T-helper 22 cell (primary cell): Measurements from ENCODE around the gene PTRH2.
A peak's percentile ranks its signal among the peaks of the same experiment; 100 is the strongest.
"Not testable (repeated sequence)": the region's sequence is repeated elsewhere in the genome, so short reads cannot be mapped to it uniquely, and the experiment has no call there.

ENCODE experiments used
- DNase-seq: peaks from one replicate; pipeline ENCODE4 v3.0.0-alpha.2; 2020; ENCODE audit warnings: low read depth

PTRH2 gene

GRCh38 chr17:59707149-59707970 is at the start of gene PTRH2, which contains the start of gene VMP1:
Gene PTRH2 (minus strand): TSS chr17:59707430. CDS start chr17:59697978, 9,452 bp downstream.
Gene VMP1 (plus strand): TSS chr17:59707654. CDS start chr17:59731447, 23,793 bp downstream.
- DNase-seq = peak; percentile 93

GRCh38 chr17:59756236-59756818 is 49.1 kb upstream of the PTRH2 start:
- DNase-seq = no peak

- not testable (repeated sequence) for DNase-seq
These were observed 47.8 kb upstream of the PTRH2 start for GRCh38 chr17:59755069-59755468.

DNA sequence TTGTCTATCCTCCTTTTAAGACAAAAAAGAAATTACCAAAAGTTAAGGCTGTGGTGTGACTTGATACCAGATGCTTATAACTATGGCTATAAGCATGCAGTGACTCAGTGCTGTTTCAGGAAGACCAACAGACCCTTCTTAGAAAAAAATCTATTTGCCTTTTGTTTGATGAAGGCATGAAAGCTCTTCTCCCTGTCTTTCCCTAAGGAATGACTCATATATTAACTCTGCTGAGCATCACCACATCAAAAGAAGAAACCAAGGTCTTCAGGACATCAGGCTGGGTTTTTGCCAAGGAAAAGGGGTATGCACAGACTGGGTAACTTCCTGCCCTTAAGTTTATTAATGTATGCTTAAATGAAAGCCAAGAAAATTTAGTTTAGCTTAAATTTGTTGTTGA is 47.3 kb upstream of the PTRH2 start:
- DNase-seq = peak; percentile 8

DNA sequence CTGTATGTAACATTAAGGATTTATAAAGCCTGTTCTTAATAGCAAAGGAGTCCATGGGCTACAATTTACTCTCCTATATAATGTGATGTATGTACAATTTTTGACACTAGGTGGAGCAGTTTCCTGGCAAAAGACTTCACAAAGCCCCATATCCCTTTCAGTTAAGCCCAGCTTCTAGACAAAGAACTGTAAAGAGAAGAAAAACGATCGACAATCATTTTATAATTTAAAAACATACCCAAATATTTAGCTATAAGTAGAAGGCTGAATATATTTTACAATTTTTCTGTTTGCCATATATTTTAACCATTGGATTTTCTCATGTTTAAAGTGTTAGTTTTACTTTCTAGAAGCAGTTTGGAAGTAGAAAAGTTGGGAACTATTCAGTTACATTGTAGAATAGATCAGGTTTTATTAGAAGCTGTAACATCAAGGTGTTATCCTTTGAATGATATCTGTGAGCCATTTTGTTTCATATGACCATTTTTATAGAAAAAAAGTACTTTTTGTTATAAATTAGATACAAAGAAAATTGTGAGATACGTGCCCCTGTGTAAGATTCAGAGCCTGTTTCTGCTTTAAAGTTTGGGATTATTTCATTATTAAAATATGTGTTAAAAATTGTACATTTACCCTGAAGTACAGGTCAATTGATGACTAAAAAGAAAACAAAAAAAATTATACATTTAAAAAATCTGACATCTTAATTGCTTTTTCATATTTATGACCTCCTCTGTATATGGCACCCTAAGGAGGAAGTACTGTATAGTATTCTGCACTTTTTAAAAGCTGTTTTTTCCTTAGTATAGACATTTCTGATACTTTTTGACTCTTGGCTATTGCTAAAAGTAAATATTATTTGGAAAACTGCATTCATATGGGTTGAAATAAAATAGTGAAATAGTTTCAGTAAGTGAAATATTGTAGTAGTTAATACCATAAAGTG is 46.6 kb upstream of the PTRH2 start:
- DNase-seq = no peak

DNA sequence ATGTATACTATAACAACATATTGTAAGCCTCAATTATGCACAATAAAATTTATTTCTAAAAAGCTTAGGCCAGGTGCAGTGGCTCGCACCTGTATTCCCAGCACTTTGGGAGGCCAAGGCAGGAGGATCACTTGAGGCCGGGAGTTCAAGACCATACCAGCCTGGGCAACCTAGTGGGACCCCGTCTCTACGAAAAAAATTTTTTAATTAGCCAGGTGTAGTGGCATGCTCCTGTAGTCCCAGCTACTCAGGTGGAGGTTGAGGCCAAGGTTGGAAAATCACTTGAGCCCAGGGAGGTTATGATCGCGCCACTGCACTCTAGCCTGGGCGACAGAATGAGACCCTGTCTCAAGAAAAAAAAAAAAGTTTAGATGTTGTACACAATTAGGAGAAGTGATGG is 45.7 kb upstream of the PTRH2 start:
- no peak for DNase-seq

GRCh38 chr17:59752446-59752845 is 45.2 kb upstream of the PTRH2 start:
- DNase-seq = no peak

DNA sequence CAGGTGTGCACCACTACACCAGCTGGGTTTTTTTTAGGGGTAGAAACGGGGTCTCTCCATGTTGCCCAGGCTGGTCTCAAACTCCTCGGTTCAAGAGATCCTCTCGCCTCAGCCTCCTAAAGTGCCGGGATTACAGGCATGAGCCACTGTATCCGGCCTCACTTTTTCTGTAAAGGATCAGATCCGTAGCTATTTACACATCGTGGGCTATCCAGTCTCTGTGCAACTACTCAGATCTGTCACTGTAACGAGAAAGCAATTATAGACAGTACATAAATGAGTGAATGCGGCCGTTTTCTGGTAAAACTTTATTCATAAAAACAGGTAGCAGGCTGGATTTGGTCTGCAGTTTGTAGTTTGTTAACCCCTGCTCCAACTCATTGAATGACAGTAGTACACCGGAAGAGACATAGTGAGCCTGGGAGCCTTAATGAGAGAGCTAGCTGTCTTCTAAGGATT is 44.8 kb upstream of the PTRH2 start:
- DNase-seq = no peak

- no peak for DNase-seq
These were observed 41.4 kb upstream of the PTRH2 start for GRCh38 chr17:59748591-59748990.

DNA sequence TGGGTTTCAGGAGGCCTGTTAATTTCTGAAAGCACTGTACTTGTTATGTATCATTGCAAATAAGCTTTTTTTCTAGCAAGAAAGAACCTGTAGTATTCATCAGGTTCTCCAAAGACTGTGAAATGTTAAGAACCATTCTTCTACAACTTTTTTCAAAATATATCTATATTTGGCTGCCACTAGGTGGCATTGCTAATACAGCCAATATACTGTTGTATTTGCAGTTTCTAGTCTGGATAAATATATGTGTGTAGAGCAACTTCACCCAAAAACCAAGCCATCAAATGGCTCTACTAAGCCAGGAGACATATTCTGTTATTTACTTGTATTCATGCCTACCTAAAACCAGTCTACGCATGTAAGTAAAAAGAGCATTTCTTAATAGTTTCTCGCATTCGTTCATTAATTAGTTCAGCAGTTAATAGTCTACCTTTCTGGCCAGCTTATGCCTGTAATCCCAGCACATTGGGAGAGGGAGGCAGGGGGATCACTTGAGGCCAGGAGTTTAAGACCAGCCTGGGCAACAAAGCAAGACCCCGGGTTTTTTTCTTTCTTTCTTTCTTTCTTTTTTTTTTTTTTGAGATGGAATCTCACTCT is 39.7 kb upstream of the PTRH2 start:
- no peak for DNase-seq

DNA sequence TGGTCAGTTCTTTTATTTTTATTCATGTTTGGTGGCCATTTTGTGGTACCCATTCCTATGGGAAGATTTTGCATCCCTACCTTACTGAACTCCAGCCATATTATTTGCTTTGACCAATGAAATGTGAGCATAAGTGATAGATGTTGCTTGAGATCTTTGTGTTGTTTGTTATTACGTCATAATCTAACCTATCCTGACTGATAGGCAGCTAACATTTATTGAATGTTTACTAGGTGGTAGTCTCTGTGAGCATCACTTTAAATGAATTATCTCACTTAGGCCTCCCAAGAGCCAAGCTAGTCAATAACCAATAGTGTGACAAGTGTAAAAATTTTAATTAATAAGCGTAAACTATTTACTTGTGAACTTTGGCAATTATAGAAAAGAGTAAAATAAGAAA is 37.8 kb upstream of the PTRH2 start:
- no peak for DNase-seq

GRCh38 chr17:59743842-59744241 is 36.6 kb upstream of the PTRH2 start:
- no peak for DNase-seq

GRCh38 chr17:59737324-59737723 is 30.1 kb upstream of the PTRH2 start:
- no peak for DNase-seq

DNA sequence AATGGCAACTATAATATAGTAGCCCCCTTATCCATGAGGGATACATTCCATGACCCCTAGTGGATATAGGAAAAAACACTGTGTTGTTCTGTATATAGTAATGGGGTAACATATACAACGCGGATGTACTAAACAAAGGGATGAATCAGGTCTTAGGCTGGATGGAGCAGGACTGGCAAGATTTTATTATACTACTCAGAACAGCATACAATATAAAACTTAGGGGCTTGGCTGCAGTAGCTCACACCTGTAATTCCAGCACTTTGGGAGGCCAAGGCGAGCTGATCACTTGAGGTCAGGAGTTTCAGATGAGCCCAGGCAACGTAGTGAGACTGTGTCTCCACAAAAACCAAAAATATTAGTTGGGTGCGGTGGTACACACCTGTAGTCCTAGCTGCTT is 27.0 kb upstream of the PTRH2 start:
- no peak for DNase-seq

- DNase-seq = no peak
These were observed 26.5 kb upstream of the PTRH2 start for GRCh38 chr17:59733697-59734096.

GRCh38 chr17:59730268-59730834 is 23.1 kb upstream of the PTRH2 start:
- DNase-seq = no peak

GRCh38 chr17:59727817-59728533 is 20.7 kb upstream of the PTRH2 start:
- DNase-seq = no peak

GRCh38 chr17:59725691-59726090 is 18.5 kb upstream of the PTRH2 start:
- no peak for DNase-seq

GRCh38 chr17:59723607-59724006 is 16.4 kb upstream of the PTRH2 start:
- no peak for DNase-seq

DNA sequence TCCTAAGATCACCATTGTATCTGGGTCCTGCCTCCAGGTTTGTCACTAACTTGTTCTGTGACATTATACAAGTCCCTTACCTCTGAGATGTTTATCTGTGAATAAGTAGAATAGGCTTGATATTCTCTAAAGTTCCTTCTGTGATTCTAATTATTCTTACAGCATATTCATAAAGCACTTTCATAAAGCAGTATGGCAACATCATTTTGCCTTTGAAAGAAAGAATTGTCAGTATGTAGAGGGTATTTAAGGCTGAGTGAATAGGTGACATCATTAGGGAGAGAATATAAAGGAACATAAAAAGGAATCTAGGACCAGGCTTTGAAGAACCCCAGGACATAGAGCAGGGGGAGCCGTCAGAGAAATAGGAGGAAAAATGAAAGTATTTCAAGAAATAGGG is 15.8 kb upstream of the PTRH2 start:
- no peak for DNase-seq

DNA sequence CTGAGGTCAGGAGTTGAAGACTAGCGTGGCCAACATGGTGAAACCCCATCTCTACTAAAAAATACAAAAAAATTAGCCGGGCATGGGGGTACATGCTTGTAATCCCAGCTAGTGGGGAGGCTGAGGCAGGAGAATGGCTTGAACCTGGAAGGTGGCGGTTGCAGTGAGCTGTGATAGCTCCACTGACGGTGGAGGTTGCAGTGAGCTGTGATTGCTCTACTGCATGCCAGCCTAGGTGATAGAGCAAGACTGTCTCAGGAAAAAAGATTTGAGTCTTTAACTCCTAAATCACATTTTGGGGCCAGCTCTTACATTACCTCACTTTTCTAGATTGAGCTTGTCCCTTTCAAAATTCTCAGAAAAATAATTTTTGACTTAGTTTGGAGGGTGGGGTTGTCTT is 15.4 kb upstream of the PTRH2 start:
- DNase-seq = no peak
